Astrocyte of the cerebellum (primary cell): ENCODE measurements around the gene HSPA12A.

ENCODE experiments used
- DNase-seq: peaks from one replicate; pipeline ENCODE4 v3.0.0-alpha.2; 2011; ENCODE audit warnings: low read depth
- H3K4me3 ChIP-seq: 2 replicates; pipeline ENCODE4 v1.5.1; 2011; ENCODE audit warnings: mild to moderate bottlenecking, low read depth, low read length, moderate library complexity
- in situ Hi-C: cut with HindIII; loops from 2 replicates; pipeline ENCODE4 v1.10.0; 2017; ENCODE audit warnings: low sequenced_read_pairs
- TF ChIP-seq, protein P1 (sequence below): IDR thresholded peaks from 2 replicates; pipeline ENCODE4 v1.5.1; 2012; ENCODE audit warnings: low read length, low read depth, moderate library complexity, mild to moderate bottlenecking; ENCODE audit errors: missing control alignments

Gene HSPA12A

DNA sequence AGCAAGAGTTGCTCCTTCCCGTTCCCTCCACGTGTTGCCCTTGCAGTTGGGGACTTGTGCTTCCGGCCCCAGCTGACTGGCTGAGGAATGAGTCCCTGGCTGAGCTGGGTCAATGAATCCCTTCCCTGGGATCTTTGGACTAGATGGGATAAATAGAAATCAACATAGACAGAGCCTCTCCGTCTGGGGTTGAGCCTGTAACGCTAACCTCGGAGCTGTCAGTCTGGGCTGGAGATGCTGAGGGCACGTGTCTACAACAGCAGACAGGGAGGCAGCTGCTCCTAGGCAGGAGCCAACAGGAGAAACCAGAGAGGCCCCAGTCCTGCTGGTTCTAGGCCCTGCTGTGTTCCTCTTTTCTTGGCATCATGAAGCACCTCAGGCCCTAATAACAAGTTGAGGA, 42.3 kb upstream of the HSPA12A start:
- in situ Hi-C loops, result no loop called here
- H3K4me3 ChIP-seq, result no peak overlapping the region
- TF ChIP-seq, protein P1, sequence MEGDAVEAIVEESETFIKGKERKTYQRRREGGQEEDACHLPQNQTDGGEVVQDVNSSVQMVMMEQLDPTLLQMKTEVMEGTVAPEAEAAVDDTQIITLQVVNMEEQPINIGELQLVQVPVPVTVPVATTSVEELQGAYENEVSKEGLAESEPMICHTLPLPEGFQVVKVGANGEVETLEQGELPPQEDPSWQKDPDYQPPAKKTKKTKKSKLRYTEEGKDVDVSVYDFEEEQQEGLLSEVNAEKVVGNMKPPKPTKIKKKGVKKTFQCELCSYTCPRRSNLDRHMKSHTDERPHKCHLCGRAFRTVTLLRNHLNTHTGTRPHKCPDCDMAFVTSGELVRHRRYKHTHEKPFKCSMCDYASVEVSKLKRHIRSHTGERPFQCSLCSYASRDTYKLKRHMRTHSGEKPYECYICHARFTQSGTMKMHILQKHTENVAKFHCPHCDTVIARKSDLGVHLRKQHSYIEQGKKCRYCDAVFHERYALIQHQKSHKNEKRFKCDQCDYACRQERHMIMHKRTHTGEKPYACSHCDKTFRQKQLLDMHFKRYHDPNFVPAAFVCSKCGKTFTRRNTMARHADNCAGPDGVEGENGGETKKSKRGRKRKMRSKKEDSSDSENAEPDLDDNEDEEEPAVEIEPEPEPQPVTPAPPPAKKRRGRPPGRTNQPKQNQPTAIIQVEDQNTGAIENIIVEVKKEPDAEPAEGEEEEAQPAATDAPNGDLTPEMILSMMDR, result no peak
- DNase-seq, result no peak

DNA sequence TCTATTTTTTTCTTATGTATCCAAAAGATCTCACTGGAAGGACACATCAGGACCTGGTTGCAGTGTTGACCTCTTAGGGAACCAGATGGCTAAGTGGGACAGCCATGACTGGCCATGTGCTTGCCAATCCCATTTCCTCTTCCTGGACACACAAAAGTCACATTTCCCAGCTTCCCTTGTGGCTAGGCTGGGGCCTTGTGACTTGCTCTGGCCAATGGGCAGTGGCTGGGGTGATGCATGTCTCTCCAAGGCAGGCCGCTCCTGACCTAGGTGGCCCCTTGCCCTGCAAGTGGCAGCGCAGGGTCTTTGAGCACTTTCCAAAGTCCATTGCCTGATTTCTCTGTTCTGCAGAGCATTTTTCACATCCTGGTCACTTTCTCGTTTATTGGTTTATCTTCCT, 41.7 kb upstream of the HSPA12A start:
- TF ChIP-seq, protein P1, result no peak
- DNase-seq, result no peak
- H3K4me3 ChIP-seq, result no peak overlapping the region
- in situ Hi-C loops, result no loop called here

DNA sequence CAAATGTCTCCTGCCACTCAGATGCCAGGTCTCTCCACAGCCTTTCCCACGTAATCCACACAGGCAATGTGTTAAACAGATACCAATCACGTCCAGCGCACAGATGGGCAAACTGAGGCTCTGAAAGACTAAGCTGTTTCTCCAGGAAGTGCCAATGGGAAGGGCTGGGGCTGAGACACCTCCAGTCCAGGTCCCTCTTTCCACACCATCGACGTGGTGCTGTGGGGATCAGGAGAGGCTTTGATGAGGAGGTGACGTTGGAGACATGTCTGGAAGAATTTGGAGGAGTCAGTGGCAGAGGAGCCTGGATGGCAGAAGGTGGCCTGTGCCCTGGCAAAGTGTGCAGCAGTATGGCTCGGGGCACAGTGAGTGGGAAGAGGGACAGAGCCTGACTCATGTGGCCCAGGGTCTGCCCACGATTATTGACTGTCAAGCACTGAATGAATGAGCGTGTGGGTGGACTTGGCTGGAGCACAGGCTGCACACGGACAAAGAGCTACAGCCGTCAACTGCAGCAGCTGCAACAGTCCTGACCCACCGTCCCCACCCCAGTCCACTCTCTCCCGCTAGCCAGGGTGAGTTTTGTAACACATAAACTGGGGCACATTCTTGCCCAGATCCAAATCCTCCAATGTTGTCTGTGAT, 40.8 kb upstream of the HSPA12A start:
- in situ Hi-C loops, result no loop called here
- TF ChIP-seq, protein P1, result no peak
- no peak for DNase-seq
- H3K4me3 ChIP-seq, result no peak overlapping the region

DNA sequence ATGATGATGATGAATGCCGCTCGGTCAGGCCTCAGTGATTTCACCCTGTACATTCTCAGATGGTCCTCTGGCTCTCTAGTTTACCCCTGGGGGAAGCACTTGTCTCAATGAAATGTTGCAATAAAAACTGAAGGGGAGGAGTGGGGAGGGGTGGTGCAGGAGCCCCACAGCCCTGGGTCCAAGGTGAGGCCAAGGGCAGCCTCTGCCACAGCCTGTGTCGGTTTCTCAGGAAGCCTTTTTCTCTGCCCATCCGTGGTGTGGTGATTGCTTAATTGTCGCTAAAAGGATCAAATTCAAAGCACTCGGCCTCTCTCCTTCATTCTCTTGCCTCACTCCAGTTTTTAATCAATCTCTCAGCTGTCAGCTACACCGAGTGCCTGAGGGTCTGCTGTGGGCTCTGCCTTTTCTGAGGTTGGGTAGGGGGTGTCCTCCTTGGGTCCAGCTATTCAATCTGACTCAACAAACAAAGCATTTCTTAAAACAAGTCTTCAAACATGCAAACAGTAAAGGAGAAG, 39.1 kb upstream of the HSPA12A start:
- H3K4me3 ChIP-seq, result no peak overlapping the region
- TF ChIP-seq, protein P1, result no peak
- in situ Hi-C loops, result no loop called here
- no peak for DNase-seq

DNA sequence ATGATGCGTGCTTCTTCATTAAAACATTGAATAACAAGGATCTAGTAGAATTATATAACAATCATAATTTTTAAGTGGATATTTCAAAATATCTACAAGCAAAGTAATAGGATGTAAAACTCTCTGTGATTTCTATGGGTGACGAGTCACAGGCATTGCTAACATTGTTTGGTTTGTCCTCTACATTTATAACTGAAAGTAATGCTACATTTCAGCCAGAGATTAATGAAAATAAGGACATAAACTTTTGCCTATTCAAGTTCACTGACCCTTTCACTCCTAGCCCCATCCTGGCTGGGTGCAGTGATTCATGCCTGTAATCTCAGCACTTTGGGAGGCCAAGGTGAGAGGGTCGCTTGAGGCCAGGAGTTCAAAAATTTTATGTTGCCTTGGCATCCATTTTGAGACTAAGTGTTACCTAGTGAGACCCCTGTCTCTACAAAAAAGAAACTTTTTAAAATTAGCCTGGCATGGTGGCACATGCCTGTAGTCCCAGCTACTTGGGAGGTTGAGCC, 38.4 kb upstream of the HSPA12A start:
- TF ChIP-seq, protein P1, result no peak
- no peak overlapping the region for H3K4me3 ChIP-seq
- DNase-seq, result no peak
- in situ Hi-C loops, result no loop called here

DNA sequence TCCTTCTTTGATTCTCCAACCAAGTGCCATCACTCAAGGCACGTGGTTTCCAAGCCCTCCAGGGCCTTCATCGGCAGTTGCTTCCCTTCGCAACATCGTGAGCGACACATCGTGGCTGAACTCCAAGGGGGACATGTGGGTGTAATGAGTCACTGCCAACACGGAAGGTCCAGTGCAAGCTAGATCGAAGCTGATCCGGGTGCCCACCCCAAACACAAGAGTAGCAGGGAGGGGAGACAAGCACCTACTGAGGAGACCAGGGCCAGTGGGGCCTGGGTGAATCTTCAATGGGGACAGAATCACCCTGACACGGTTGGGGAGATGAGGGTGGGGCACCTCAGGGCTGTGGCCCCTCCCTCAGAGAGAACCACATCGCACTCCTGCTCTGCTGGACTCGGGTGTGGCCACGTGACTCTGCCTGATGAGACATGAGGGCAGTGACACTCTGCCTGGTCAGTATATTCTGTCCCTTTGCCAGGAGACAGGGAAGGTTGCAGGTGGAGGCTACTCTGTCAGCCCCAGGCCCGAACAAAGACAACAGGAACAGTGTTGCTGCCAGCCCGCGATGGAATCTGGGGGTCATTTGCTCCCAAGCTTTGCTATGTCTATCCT, 36.8 kb upstream of the HSPA12A start:
- in situ Hi-C loops, result loop anchor here (5.0 kb wide), 2 partner anchors 62 to 92 kb away; no protein-coding TSS in a partner anchor
- TF ChIP-seq, protein P1, result no peak
- no peak overlapping the region for H3K4me3 ChIP-seq

More for the DNA sequence above, 36.8 kb upstream of the HSPA12A start:
- DNase-seq, result no peak
